HL-60 (cell line): Measurements from ENCODE around the gene WDR90.

Experiments
- SPI1 ChIP-seq: IDR thresholded peaks from 2 replicates; pipeline ENCODE4 v1.6.1; 2012; ENCODE audit warnings: low read depth, mild to moderate bottlenecking, borderline replicate concordance
- TF ChIP-seq, protein P1 (sequence below): IDR thresholded peaks from one replicate; pipeline ENCODE4 v1.5.1; 2011; ENCODE audit warnings: low read length, control low read depth, inconsistent platforms; ENCODE audit not compliant: insufficient read depth
- TF ChIP-seq, protein P2 (sequence below): IDR thresholded peaks from 2 replicates; pipeline ENCODE4 v1.6.1; 2012; ENCODE audit warnings: low read depth; ENCODE audit not compliant: insufficient replicate concordance

DNA sequence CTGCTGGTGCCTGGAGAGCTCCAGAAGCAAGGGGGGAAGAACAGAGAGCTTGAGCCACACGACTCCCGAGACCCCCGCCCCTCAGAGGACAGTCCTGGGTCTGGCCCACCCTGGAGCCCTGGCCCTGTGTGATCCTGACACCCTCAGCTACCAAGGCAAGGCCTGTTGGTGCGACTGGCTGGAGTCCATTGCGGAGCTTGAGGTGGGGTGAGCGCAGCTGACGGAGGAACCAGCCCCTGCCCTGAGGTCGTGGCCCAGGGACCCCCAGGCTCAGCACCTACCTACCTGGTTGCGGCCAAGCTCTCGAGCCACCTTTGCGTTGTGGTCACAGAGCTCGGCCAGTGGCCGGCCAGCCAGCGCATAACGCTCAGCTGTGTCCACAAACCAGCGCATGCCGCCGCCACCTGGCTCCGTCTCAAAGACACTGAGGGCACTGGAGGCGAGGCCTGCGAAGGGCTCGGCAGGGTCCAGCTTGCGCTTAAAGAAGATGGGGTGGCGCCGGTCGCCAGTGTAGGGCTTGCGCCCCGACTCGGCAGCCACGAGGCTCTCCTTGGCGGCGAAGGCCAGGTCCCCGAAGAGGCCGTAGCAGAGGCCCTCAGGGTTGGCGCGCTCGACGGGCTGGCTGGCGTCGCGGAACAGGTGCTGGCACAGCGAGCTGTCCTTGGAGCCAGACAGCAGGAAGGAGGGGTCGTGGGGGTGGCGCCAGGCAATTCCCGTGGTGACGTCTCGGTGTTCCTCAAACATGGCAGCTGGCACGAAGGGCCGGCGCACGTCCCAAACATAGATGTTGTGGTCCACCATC lies 37.5 kb downstream of the WDR90 start:
- TF ChIP-seq, protein P1, sequence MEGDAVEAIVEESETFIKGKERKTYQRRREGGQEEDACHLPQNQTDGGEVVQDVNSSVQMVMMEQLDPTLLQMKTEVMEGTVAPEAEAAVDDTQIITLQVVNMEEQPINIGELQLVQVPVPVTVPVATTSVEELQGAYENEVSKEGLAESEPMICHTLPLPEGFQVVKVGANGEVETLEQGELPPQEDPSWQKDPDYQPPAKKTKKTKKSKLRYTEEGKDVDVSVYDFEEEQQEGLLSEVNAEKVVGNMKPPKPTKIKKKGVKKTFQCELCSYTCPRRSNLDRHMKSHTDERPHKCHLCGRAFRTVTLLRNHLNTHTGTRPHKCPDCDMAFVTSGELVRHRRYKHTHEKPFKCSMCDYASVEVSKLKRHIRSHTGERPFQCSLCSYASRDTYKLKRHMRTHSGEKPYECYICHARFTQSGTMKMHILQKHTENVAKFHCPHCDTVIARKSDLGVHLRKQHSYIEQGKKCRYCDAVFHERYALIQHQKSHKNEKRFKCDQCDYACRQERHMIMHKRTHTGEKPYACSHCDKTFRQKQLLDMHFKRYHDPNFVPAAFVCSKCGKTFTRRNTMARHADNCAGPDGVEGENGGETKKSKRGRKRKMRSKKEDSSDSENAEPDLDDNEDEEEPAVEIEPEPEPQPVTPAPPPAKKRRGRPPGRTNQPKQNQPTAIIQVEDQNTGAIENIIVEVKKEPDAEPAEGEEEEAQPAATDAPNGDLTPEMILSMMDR, result no peak
- TF ChIP-seq, protein P2, sequence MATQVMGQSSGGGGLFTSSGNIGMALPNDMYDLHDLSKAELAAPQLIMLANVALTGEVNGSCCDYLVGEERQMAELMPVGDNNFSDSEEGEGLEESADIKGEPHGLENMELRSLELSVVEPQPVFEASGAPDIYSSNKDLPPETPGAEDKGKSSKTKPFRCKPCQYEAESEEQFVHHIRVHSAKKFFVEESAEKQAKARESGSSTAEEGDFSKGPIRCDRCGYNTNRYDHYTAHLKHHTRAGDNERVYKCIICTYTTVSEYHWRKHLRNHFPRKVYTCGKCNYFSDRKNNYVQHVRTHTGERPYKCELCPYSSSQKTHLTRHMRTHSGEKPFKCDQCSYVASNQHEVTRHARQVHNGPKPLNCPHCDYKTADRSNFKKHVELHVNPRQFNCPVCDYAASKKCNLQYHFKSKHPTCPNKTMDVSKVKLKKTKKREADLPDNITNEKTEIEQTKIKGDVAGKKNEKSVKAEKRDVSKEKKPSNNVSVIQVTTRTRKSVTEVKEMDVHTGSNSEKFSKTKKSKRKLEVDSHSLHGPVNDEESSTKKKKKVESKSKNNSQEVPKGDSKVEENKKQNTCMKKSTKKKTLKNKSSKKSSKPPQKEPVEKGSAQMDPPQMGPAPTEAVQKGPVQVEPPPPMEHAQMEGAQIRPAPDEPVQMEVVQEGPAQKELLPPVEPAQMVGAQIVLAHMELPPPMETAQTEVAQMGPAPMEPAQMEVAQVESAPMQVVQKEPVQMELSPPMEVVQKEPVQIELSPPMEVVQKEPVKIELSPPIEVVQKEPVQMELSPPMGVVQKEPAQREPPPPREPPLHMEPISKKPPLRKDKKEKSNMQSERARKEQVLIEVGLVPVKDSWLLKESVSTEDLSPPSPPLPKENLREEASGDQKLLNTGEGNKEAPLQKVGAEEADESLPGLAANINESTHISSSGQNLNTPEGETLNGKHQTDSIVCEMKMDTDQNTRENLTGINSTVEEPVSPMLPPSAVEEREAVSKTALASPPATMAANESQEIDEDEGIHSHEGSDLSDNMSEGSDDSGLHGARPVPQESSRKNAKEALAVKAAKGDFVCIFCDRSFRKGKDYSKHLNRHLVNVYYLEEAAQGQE, result no peak
- no peak for TF ChIP-seq SPI1
